Measurements from ENCODE around the gene PNMA6E. TPM values are rescaled to one million over a fixed set of nuclear protein-coding genes. Genes with fewer than 3 reads are reported as not detected.

The PNMA6E gene
- total and polyA plus RNA-seq, 2 of the 13 experiments (the other 11 are each of a cell fraction or from before 2014, with no cell fraction given): not detected

GRCh38 chrX:153450114-153450948 lies 49.2 kb upstream of the PNMA6E start:
- DNase-seq (ENCODE audit: low spot score) (no peak), ATAC-seq (no peak), FAIRE-seq (no peak)
- H4K20me1 ChIP-seq (ENCODE audit: insufficient read depth, low read length): no peaks in the 10 kb centered on the region
- no peaks in the 10 kb centered on the region for H3K79me2 ChIP-seq (ENCODE audit: insufficient read depth, low read length)
- TF ChIP-seq CSRNP1 (CRISPR knock-in tag; IDR thresholded peaks at IDR 0.05) (no peak), MEF2D (CRISPR knock-in tag; IDR thresholded peaks at IDR 0.05) (no peak), FOXJ3 (CRISPR knock-in tag; IDR thresholded peaks at IDR 0.05; ENCODE audit: borderline replicate concordance) (no peak), ZBTB7A (CRISPR knock-in tag; IDR thresholded peaks at IDR 0.05) (no peak), PCBP2 (optimal IDR thresholded peaks at IDR 0.05; ENCODE audit: low read depth, low read length, poor library complexity, severe bottlenecking) (no peak)
- intact Hi-C loops (cut with micrococcal nuclease; ENCODE audit: unreplicated experiment) (no loop called here), in situ Hi-C loops (cut with HindIII; ENCODE audit: extremely low pct_ligation_motif_present, low pct_unique_long_range_greater_than_20kb) (loop anchor here (10.0 kb wide), 1 partner anchor 54 kb away; no protein-coding TSS in a partner anchor)
- WGBS (ENCODE audit: low lambda C conversion rate): 94% methylated on average over 6 of the region's 26 CpGs
- H3K9ac ChIP-seq (ENCODE audit: insufficient read depth, low read depth, low read length): no peak overlapping the region
- no peaks in the 10 kb centered on the region for H3K9me3 ChIP-seq (ENCODE audit: low read length)
- no peaks in the 10 kb centered on the region for H3K4me1 ChIP-seq (ENCODE audit: insufficient read depth, low read length)
- no peak overlapping the region for H2AFZ ChIP-seq (ENCODE audit: low read length)
- no peak overlapping the region for H3K27ac ChIP-seq (ENCODE audit: extremely low read length, insufficient read depth, low read length)
- BruUV-seq (replicated peaks): no TSS peak
- H3K4me3 ChIP-seq (replicated peaks in 1 of 3; ENCODE audit: insufficient read depth in 1 of 3, low read depth in 2 of 3, low read length in 3 of 3): no peak overlapping the region
- POLR2A ChIA-PET: no interaction called here
- CTCF ChIA-PET (ENCODE audit: low intra/inter-chr PET ratio, low total read pairs): no interaction called here
- H3K4me2 ChIP-seq (ENCODE audit: low read depth, low read length): no peak overlapping the region
- no peaks in the 10 kb centered on the region; a peak in 1 of 5 replicates for H3K36me3 ChIP-seq (replicated peaks in 1 of 2; ENCODE audit: control insufficient read depth in 1 of 2, insufficient read depth in 2 of 2, low read length in 2 of 2)
- H3K27me3 ChIP-seq (ENCODE audit: control insufficient read depth in 1 of 2, insufficient read depth in 2 of 2, low read length in 2 of 2): no peaks in the 10 kb centered on the region

Measured in HepG2 (cell line).